Natural killer cell (primary cell): ENCODE results near the gene UBR2. TPM values are rescaled to one million over a fixed set of nuclear protein-coding genes. Genes with fewer than 3 reads are reported as not detected.
A peak's percentile ranks its signal among the peaks of the same experiment; 100 is the strongest.

Source experiments
- ATAC-seq, 3 donors: fragments of 150-1000 bp in 2 of 3; fragments of 200-7000 bp in 1 of 3; cut with Tn5 transposase; 1 replicate in 1 of 3; 2 replicates in 2 of 3; pipeline ENCODE4 v1.10.0; 2021; ENCODE audit warnings: mild to moderate bottlenecking in 2 of 3, moderate library complexity in 2 of 3
- DNase-seq, 2 donors: peaks; one replicate each; pipeline versions ENCODE4 v3.0.0 to v3.0.0-alpha.2; 2013 to 2021; ENCODE audit warnings: mixed read lengths in 1 of 2
- H3K27ac ChIP-seq: one replicate; pipeline ENCODE4 v1.5.1; 2013; ENCODE audit warnings: mild to moderate bottlenecking, low read length
- H3K27me3 ChIP-seq: one replicate; pipeline ENCODE4 v1.6.1; 2013; ENCODE audit warnings: low read length; ENCODE audit not compliant: control insufficient read depth, insufficient read depth
- H3K36me3 ChIP-seq: one replicate; pipeline ENCODE4 v1.6.1; 2013; ENCODE audit warnings: low read length; ENCODE audit not compliant: control insufficient read depth, insufficient read depth
- H3K4me1 ChIP-seq: one replicate; pipeline ENCODE4 v1.6.1; 2013; ENCODE audit warnings: low read length; ENCODE audit not compliant: control insufficient read depth, insufficient read depth
- H3K4me3 ChIP-seq: one replicate; pipeline ENCODE4 v1.5.1; 2013; ENCODE audit warnings: low read length
- H3K9me3 ChIP-seq: one replicate; pipeline ENCODE4 v1.6.1; 2013; ENCODE audit warnings: low read length; ENCODE audit not compliant: control insufficient read depth, insufficient read depth
- H3K27ac Mint-ChIP-seq, 2 donors: one replicate each; pipeline ENCODE4 v1.8.0; 2022; ENCODE audit warnings: mild to moderate bottlenecking in 2 of 2, mixed read lengths in 2 of 2, moderate library complexity in 1 of 2
- H3K27me3 Mint-ChIP-seq, 2 donors: one replicate each; pipeline ENCODE4 v1.8.0; 2022; ENCODE audit warnings: low read depth in 2 of 2, mixed read lengths in 2 of 2
- H3K36me3 Mint-ChIP-seq: one replicate; pipeline ENCODE4 v1.8.0; 2022; ENCODE audit warnings: mixed read lengths
- H3K4me1 Mint-ChIP-seq, 2 donors: one replicate each; pipeline ENCODE4 v1.8.0; 2022; ENCODE audit warnings: mixed read lengths in 2 of 2
- H3K4me3 Mint-ChIP-seq: one replicate; pipeline ENCODE4 v1.8.0; 2022; ENCODE audit warnings: mild to moderate bottlenecking, moderate library complexity, mixed read lengths
- H3K9me3 Mint-ChIP-seq, 2 donors: one replicate each; pipeline ENCODE4 v1.8.0; 2022; ENCODE audit warnings: mixed read lengths in 2 of 2
- CTCF ChIP-seq: fragments of 200-600 bp; IDR thresholded peaks from one replicate; pipeline ENCODE4 v1.8.0; 2022; ENCODE audit warnings: antibody characterized with exemption
- WGBS: methylation state at CpG from one replicate; pipeline ENCODE4 v1.1.7; 2013; ENCODE audit warnings: missing lambda C conversion rate; ENCODE audit not compliant: insufficient coverage; 5-methylcytosine and 5-hydroxymethylcytosine counted together
- intact Hi-C: fragments of 100-400 bp; cut with micrococcal nuclease; formaldehyde crosslinking; loops from one replicate; pipeline ENCODE4 v1.14.2; 2022
- total RNA-seq, 4 donors: library from RNA; stranded (reverse); fragments of 120-200 nt in 1 of 4; gene quantifications; one replicate each; pipeline versions ENCODE4 v1.2.3 to v1.2.4, GENCODE V29; 2013 to 2022

The UBR2 gene
- total RNA-seq, 3 donors from 2014 or later (not counting 1 experiment from before 2014, with no cell fraction given), result 44.9 to 57.3 (median 53.2) TPM

- no peak for TF ChIP-seq CTCF
Measured at GRCh38 chr6:42726026-42726425, 162.2 kb downstream of the UBR2 start.

DNA sequence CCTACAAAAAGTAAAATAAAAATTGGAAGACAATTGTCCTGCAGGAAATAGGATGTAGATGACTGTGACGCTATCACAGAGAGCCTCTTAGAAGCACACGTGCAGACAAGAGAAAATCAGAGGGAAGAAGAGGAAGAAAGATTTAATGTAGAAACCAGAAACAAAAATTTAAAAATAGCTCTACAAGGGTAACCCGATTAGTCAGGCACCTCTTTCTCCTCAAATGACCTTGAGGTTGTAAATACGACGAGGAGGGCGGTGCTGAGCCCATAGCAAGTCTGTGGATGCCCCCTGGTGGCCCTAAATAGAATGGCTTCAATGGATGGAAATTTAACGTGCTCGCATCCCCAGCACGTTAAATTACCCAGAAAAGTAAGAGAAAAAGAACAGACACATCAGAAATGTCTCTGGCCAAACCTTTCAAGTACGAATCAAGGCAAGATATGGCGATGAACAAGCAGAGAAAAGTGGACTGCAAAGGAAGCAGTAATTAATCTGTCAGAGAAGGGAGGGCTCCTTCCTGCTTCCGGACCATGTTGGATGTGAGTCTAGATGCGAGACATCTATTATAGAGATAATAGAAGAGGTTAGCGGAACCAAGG lies 162.8 kb downstream of the UBR2 start:
- Mint-ChIP-seq H3K36me3 (no peaks in the 10 kb centered on the region), H3K27me3 (no peaks in the 10 kb centered on the region)
- peak; percentile 53 to 96 for DNase-seq

More at GRCh38 chr6:42726026-42726425, 162.2 kb downstream of the UBR2 start:
- peak in 1 of 2 donors; percentile 25 for DNase-seq
- no peak overlapping the region for H3K4me3 ChIP-seq
- ATAC-seq, result no peak
- H3K4me1 ChIP-seq, result peaks cover 8% of the 10 kb centered on the region
- H3K27ac ChIP-seq, result peak overlapping the region; percentile 72
- Mint-ChIP-seq H3K36me3 (no peaks in the 10 kb centered on the region), H3K27ac (peak overlapping the region; percentile 90), H3K4me1 (peaks cover 19 to 20% of the 10 kb centered on the region in 2 donors), H3K4me3 (peak overlapping the region; percentile 93), H3K27me3 (no peaks in the 10 kb centered on the region), H3K9me3 (no peaks in the 10 kb centered on the region)
- H3K36me3 ChIP-seq, result no peaks in the 10 kb centered on the region
- intact Hi-C loops, result loop anchor here (1.0 to 5.0 kb wide), 5 partner anchors 20 to 173 kb away; partner anchors contain the start of genes BICRAL and TBCC
- no peaks in the 10 kb centered on the region for H3K27me3 ChIP-seq
- H3K9me3 ChIP-seq, result no peaks in the 10 kb centered on the region

DNA sequence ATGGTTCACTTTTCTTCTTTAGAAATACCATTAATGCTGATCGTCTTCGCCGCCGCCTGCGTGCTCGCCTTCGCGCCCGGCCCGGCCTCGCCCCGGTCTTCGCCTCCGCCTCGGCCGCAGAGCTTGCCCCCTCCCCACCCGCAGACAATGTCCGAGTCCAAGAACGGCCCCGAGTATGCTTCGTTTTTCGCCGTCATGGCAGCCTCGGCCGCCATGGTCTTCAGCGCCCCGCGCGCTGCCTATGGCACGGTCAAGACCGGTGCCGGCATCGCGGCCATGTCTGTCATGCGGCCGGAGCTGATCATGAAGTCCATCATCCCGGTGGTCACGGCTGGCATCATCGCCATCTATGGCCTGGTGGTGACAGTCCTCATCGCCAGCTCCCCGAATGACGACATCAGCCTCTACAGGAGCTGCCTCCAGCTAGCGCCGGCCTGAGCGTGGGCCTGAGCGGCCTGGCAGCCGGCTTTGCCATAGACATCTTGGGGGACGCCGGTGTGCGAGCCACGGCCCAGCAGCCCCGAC lies 163.3 kb downstream of the UBR2 start:
- Mint-ChIP-seq H3K27me3 (no peaks in the 10 kb centered on the region), H3K36me3 (no peaks in the 10 kb centered on the region), H3K9me3 (no peaks in the 10 kb centered on the region), H3K4me3 (peak overlapping the region; percentile 93), H3K4me1 (peaks cover 19 to 20% of the 10 kb centered on the region in 2 donors), H3K27ac (peak overlapping the region; percentile 90)
- no peak for TF ChIP-seq CTCF
- Histone ChIP-seq H3K4me1 (peaks cover 8% of the 10 kb centered on the region), H3K27ac (peak overlapping the region; percentile 72), H3K27me3 (no peaks in the 10 kb centered on the region), H3K36me3 (no peaks in the 10 kb centered on the region), H3K9me3 (no peaks in the 10 kb centered on the region), H3K4me3 (peak overlapping the region; percentile 49)
- DNase-seq, result peak in 1 of 2 donors; percentile 23
- intact Hi-C loops, result loop anchor here (5.0 kb wide), 1 partner anchor 55 kb away; the partner anchor contains the start of gene BICRAL
- 39% methylated on average over 52 of the region's 52 CpGs for WGBS
- ATAC-seq, result peak in 1 of 3 donors; percentile 5

More for the DNA sequence above, 162.8 kb downstream of the UBR2 start:
- peaks cover 8% of the 10 kb centered on the region for H3K4me1 ChIP-seq
- H3K27ac Mint-ChIP-seq, result peak overlapping the region; percentile 90
- TF ChIP-seq CTCF, result peak; percentile 86
- H3K27me3 ChIP-seq, result no peaks in the 10 kb centered on the region
- peak overlapping the region; percentile 49 for H3K4me3 ChIP-seq
- H3K4me3 Mint-ChIP-seq, result peak overlapping the region; percentile 93
- H3K9me3 Mint-ChIP-seq, result no peaks in the 10 kb centered on the region
- under 1% methylated on average over 14 of the region's 14 CpGs for WGBS
- ATAC-seq, result peak; percentile 97 to 98 (median 98)
- intact Hi-C loops, result loop anchor here (1.0 to 5.0 kb wide), 5 partner anchors 20 to 173 kb away; partner anchors contain the start of genes BICRAL and TBCC
- H3K36me3 ChIP-seq, result no peaks in the 10 kb centered on the region
- peak overlapping the region; percentile 72 for H3K27ac ChIP-seq
- H3K9me3 ChIP-seq, result no peaks in the 10 kb centered on the region
- peaks cover 19 to 20% of the 10 kb centered on the region in 2 donors for H3K4me1 Mint-ChIP-seq
